Vagina (tissue), 2 donors: Measurements from ENCODE around the gene NUMB.

Experiments used
- POLR2A ChIP-seq, 2 donors: fragments of 450-650 bp; IDR thresholded peaks; one replicate each; pipeline ENCODE4 v1.6.1; 2017; ENCODE audit warnings: antibody characterized with exemption in 2 of 2, mild to moderate bottlenecking in 2 of 2, moderate library complexity in 2 of 2
- TF ChIP-seq, protein P1 (sequence below), 3 experiments: fragments of 450-650 bp in 2 of 3; fragments of 200-600 bp in 1 of 3; sonication (generic) in 1 of 3; IDR thresholded peaks; one replicate each; pipeline ENCODE4 v1.5.1; 2017 to 2019; ENCODE audit warnings: antibody characterized with exemption in 3 of 3, mild to moderate bottlenecking in 2 of 3, moderate library complexity in 2 of 3

DNA sequence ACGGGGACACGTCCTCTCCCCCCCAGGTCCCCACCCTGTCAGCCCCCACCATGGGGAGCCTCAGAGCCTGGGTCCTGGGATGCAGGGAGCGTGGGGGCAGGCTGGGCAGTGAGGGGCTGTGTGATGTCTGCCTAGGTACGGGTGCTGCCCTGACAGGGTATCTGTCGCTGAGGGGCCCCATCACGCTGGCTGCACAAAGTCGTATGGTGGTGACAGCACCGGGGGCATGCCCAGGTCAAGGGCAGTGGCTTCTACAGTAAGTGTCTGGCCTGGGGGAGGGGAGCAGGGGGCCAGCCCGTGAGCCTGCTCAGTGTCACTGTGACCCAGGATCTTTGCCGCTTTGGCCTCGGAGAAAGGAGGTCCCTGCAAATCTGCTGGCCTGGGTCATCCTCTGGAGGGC is 197.8 kb downstream of the NUMB start:
- TF ChIP-seq, protein P1, sequence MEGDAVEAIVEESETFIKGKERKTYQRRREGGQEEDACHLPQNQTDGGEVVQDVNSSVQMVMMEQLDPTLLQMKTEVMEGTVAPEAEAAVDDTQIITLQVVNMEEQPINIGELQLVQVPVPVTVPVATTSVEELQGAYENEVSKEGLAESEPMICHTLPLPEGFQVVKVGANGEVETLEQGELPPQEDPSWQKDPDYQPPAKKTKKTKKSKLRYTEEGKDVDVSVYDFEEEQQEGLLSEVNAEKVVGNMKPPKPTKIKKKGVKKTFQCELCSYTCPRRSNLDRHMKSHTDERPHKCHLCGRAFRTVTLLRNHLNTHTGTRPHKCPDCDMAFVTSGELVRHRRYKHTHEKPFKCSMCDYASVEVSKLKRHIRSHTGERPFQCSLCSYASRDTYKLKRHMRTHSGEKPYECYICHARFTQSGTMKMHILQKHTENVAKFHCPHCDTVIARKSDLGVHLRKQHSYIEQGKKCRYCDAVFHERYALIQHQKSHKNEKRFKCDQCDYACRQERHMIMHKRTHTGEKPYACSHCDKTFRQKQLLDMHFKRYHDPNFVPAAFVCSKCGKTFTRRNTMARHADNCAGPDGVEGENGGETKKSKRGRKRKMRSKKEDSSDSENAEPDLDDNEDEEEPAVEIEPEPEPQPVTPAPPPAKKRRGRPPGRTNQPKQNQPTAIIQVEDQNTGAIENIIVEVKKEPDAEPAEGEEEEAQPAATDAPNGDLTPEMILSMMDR (IDR thresholded peaks at IDR 0.05), result no peak
- no peak for TF ChIP-seq POLR2A (IDR thresholded peaks at IDR 0.05)
